SK-N-SH (cell line): ENCODE measurements around the gene CNST. TPM values are rescaled to one million over a fixed set of nuclear protein-coding genes. Genes with fewer than 3 reads are reported as not detected.

Experiments used
- CTCF ChIA-PET: fragments of 300-600, 350-600 bp; formaldehyde crosslinking; extraction: SDS; loops from one replicate; lab custom pipeline; 2021; lab: Yijun Ruan, JAX
- POLR2A ChIA-PET: fragments of 350-600 bp; sonication (Branson Sonifier 250); formaldehyde crosslinking; extraction: SDS; loops from one replicate; lab custom pipeline; 2020; ENCODE audit warnings: antibody characterized with exemption, inconsistent platforms; lab: Yijun Ruan, JAX
- DNase-seq: peaks from one replicate; pipeline ENCODE4 v3.0.0; 2012
- H2AFZ ChIP-seq: fragments of 200-600 bp; sonication (generic); 2 replicates; pipeline ENCODE4 v1.8.1; 2016; ENCODE audit warnings: antibody characterized with exemption, mild to moderate bottlenecking, low read depth
- H3F3A ChIP-seq: fragments of 200-600 bp; sonication (generic); replicated peaks from 2 replicates; pipeline ENCODE3; 2016; ENCODE audit warnings: antibody characterized with exemption, mild to moderate bottlenecking; ENCODE audit not compliant: insufficient read depth
- H3K27ac ChIP-seq, 2 experiments: fragments of 200-500 bp in 1 of 2; fragments of 200-600 bp in 1 of 2; sonication (Bioruptor generic) in 1 of 2; sonication (generic), shearing (Covaris generic) in 1 of 2; 2 replicates each; pipeline versions ENCODE4 v1.5.1 to v1.6.1; 2014 to 2016; ENCODE audit warnings: low read depth in 2 of 2, inconsistent platforms in 1 of 2, low read length in 1 of 2, mild to moderate bottlenecking in 1 of 2, mixed read lengths in 1 of 2
- H3K27me3 ChIP-seq: fragments of 200-600 bp; sonication (generic), shearing (Covaris generic); 2 replicates; pipeline ENCODE4 v1.6.1; 2016; ENCODE audit warnings: mixed run types; ENCODE audit not compliant: insufficient read depth
- H3K36me3 ChIP-seq, 2 experiments: fragments of 200-500 bp in 1 of 2; fragments of 200-600 bp in 1 of 2; sonication (Bioruptor generic) in 1 of 2; sonication (generic) in 1 of 2; replicated peaks in 1 of 2; 2 replicates each; pipeline versions ENCODE3 to v1.5.1; 2014 to 2016; ENCODE audit warnings: low read length in 1 of 2, mild to moderate bottlenecking in 1 of 2; ENCODE audit not compliant: insufficient read depth in 2 of 2, control insufficient read depth in 1 of 2
- H3K4me1 ChIP-seq, 2 experiments: fragments of 200-500 bp in 1 of 2; fragments of 200-600 bp in 1 of 2; sonication (Bioruptor generic) in 1 of 2; sonication (generic), shearing (Covaris generic) in 1 of 2; 2 replicates each; pipeline versions ENCODE4 v1.5.1 to v1.6.1; 2014 to 2016; ENCODE audit warnings: low read depth in 1 of 2, low read length in 1 of 2, mixed run types in 1 of 2; ENCODE audit not compliant: insufficient read depth in 2 of 2, control insufficient read depth in 1 of 2
- H3K4me2 ChIP-seq: fragments of 200-600 bp; sonication (generic), shearing (Covaris generic); 2 replicates; pipeline ENCODE4 v1.6.1; 2017; ENCODE audit warnings: mixed run types
- H3K4me3 ChIP-seq, 2 experiments: fragments of 200-500 bp in 1 of 2; fragments of 200-600 bp in 1 of 2; sonication (Bioruptor generic) in 1 of 2; sonication (generic), shearing (Covaris generic) in 1 of 2; 2 replicates each; pipeline versions ENCODE4 v1.5.1 to v1.8.1; 2014 to 2016; ENCODE audit warnings: low read depth in 2 of 2, inconsistent platforms in 1 of 2, low read length in 1 of 2, mild to moderate bottlenecking in 1 of 2, mixed read lengths in 1 of 2, moderate library complexity in 1 of 2
- H3K79me2 ChIP-seq: fragments of 200-600 bp; sonication (generic); 2 replicates; pipeline ENCODE4 v1.8.1; 2017; ENCODE audit warnings: mild to moderate bottlenecking; ENCODE audit not compliant: insufficient read depth
- H3K9ac ChIP-seq: fragments of 200-600 bp; sonication (generic); 2 replicates; pipeline ENCODE4 v1.6.1; 2017; ENCODE audit warnings: mixed run types
- H3K9me2 ChIP-seq: fragments of 200-600 bp; sonication (generic); 2 replicates; pipeline ENCODE4 v1.6.1; 2017; ENCODE audit warnings: mixed run types
- H3K9me3 ChIP-seq: fragments of 200-600 bp; sonication (generic); 2 replicates; pipeline ENCODE4 v1.6.1; 2017; ENCODE audit warnings: mixed run types, mild to moderate bottlenecking, moderate library complexity
- H4K20me1 ChIP-seq: fragments of 200-600 bp; sonication (generic); 2 replicates; pipeline ENCODE4 v1.6.1; 2017; ENCODE audit warnings: mild to moderate bottlenecking, mixed run types; ENCODE audit not compliant: insufficient read depth
- ELF1 ChIP-seq: IDR thresholded peaks from 2 replicates; pipeline ENCODE4 v1.4.0; 2012
- EP300 ChIP-seq, 2 experiments: IDR thresholded peaks; 2 replicates each; pipeline versions ENCODE4 v1.4.0 to v1.6.1; 2012; ENCODE audit warnings: borderline replicate concordance in 1 of 2, low read depth in 1 of 2, low read length in 1 of 2
- NRF1 ChIP-seq: IDR thresholded peaks from 2 replicates; pipeline ENCODE4 v1.6.1; 2012; ENCODE audit warnings: low read depth, mild to moderate bottlenecking, low read length
- PBX3 ChIP-seq: IDR thresholded peaks from 2 replicates; pipeline ENCODE4; 2012
- POLR2AphosphoS5 ChIP-seq: IDR thresholded peaks from 2 replicates; pipeline ENCODE4 v1.6.1; 2012; ENCODE audit warnings: low read depth, low read length
- RAD21 ChIP-seq: IDR thresholded peaks from 2 replicates; pipeline ENCODE4 v1.6.1; 2012; ENCODE audit warnings: mild to moderate bottlenecking, low read length
- RCOR1 ChIP-seq: fragments of 150-350 bp; IDR thresholded peaks from 2 replicates; pipeline ENCODE4 v1.6.1; 2017; ENCODE audit warnings: antibody characterized with exemption, low read length
- RXRA ChIP-seq: IDR thresholded peaks from 2 replicates; pipeline ENCODE4 v1.4.0; 2012; ENCODE audit warnings: low read depth, mild to moderate bottlenecking, borderline replicate concordance
- TEAD4 ChIP-seq: IDR thresholded peaks from 2 replicates; pipeline ENCODE4 v1.4.0; 2012; ENCODE audit warnings: mild to moderate bottlenecking, borderline replicate concordance; ENCODE audit not compliant: insufficient read depth
- WGBS: methylation state at CpG from one replicate; pipeline ENCODE4 v1.1.6; 2017; ENCODE audit warnings: low lambda C conversion rate; 5-methylcytosine and 5-hydroxymethylcytosine counted together
- polyA plus RNA-seq, 3 experiments: library from polyadenylated mRNA; depleted of rRNA; stranded (reverse); fragments of >200 nt; gene quantifications; 2 replicates each; pipeline ENCODE4 v1.2.3, GENCODE V29; 2012
- TF ChIP-seq, protein P1 (sequence below): IDR thresholded peaks from 2 replicates; pipeline ENCODE4 v1.6.1; 2012; ENCODE audit warnings: mild to moderate bottlenecking, low read depth, low read length, moderate library complexity
- TF ChIP-seq, protein P2 (sequence below): fragments of 150-350 bp; IDR thresholded peaks from 2 replicates; pipeline ENCODE4 v1.6.1; 2016; ENCODE audit warnings: mild to moderate bottlenecking, low read depth, low read length
- TF ChIP-seq, protein P3 (sequence below): IDR thresholded peaks from 2 replicates; pipeline ENCODE4 v1.4.0; 2012; ENCODE audit warnings: low read depth
- TF ChIP-seq, protein P4 (sequence below): IDR thresholded peaks from 2 replicates; pipeline ENCODE4 v1.4.0; 2012; ENCODE audit warnings: low read depth, borderline replicate concordance

Gene CNST
- polyA plus RNA-seq, 1 of the 3 experiments (the other 2 are of a cell fraction): 21.7 TPM

DNA sequence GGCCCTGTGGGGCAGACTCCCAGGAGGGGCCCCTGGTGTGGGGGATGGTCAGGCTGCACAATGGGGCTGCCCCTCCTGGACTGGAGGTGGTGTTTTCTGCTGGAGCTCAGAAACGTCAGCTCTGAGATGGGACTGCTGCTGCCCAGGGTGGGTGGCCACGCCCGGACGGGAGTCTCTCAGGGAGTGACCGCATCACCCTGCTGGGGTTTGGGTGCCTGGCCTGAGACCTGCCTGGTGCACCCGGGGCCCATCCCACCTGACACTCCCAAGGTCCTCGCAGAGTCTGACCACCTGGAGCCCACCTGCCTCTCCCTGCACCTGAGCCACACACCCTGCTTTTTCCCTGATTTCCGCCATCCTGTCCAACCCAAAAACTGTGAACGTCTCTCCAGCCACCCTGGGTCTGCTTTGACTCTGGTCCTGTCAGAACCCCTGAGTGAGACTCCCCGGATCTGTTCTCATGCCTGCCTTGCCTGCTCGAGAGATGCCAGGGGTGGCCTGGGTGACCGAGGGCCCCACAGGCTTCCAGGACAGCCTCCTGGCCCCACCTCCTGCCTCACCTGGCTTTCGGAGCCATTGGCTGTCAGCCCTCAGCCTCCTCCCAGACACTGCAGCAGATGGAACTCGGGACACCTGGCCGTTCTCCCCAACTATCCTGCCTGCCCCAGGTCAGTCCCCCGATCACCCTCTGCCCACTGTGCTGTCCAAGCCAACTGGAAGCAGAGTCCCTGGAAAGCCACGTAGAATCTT lies 47.6 kb upstream of the CNST start:
- Histone ChIP-seq H3K4me1 (no peaks in the 10 kb centered on the region), H3F3A (no peaks in the 10 kb centered on the region), H3K79me2 (no peaks in the 10 kb centered on the region), H3K36me3 (no peaks in the 10 kb centered on the region), H3K4me3 (no peak overlapping the region), H3K9me3 (no peaks in the 10 kb centered on the region; the same call in 1 of the 2 replicates), H3K27me3 (no peaks in the 10 kb centered on the region), H3K4me2 (no peak overlapping the region), H3K9ac (no peak overlapping the region), H4K20me1 (no peaks in the 10 kb centered on the region), H3K9me2 (no peaks in the 10 kb centered on the region), H2AFZ (no peak overlapping the region), H3K27ac (no peak overlapping the region)
- 43% methylated on average over 10 of the region's 17 CpGs for WGBS
- no peak for TF ChIP-seq NRF1
- TF ChIP-seq, protein P1, sequence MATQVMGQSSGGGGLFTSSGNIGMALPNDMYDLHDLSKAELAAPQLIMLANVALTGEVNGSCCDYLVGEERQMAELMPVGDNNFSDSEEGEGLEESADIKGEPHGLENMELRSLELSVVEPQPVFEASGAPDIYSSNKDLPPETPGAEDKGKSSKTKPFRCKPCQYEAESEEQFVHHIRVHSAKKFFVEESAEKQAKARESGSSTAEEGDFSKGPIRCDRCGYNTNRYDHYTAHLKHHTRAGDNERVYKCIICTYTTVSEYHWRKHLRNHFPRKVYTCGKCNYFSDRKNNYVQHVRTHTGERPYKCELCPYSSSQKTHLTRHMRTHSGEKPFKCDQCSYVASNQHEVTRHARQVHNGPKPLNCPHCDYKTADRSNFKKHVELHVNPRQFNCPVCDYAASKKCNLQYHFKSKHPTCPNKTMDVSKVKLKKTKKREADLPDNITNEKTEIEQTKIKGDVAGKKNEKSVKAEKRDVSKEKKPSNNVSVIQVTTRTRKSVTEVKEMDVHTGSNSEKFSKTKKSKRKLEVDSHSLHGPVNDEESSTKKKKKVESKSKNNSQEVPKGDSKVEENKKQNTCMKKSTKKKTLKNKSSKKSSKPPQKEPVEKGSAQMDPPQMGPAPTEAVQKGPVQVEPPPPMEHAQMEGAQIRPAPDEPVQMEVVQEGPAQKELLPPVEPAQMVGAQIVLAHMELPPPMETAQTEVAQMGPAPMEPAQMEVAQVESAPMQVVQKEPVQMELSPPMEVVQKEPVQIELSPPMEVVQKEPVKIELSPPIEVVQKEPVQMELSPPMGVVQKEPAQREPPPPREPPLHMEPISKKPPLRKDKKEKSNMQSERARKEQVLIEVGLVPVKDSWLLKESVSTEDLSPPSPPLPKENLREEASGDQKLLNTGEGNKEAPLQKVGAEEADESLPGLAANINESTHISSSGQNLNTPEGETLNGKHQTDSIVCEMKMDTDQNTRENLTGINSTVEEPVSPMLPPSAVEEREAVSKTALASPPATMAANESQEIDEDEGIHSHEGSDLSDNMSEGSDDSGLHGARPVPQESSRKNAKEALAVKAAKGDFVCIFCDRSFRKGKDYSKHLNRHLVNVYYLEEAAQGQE: no peak
- CTCF ChIA-PET: no interaction called here
- POLR2A ChIA-PET: no interaction called here
- DNase-seq: no peak

GRCh38 chr1:246519514-246519913 lies 46.7 kb upstream of the CNST start:
- no peak overlapping the region for H3K4me3 ChIP-seq
- no CpG with 5 or more reads among the region's 1 CpG for WGBS
- no peak overlapping the region for H3K4me2 ChIP-seq
- no peaks in the 10 kb centered on the region for H3K9me2 ChIP-seq
- no peak for TF ChIP-seq TEAD4
- no peak for TF ChIP-seq EP300 (IDR thresholded peaks at IDR 0.05; ENCODE audit: borderline replicate concordance in 1 of 2, low read depth in 1 of 2, low read length in 1 of 2)
- no peaks in the 10 kb centered on the region; the same call in 1 of the 2 replicates for H3K9me3 ChIP-seq
- no peak overlapping the region for H3K27ac ChIP-seq
- CTCF ChIA-PET: no interaction called here
- POLR2A ChIA-PET: no interaction called here
- no peak for DNase-seq
- H3F3A ChIP-seq: no peaks in the 10 kb centered on the region
- no peak overlapping the region for H2AFZ ChIP-seq
- no peaks in the 10 kb centered on the region for H3K27me3 ChIP-seq
- no peaks in the 10 kb centered on the region for H3K36me3 ChIP-seq
- no peaks in the 10 kb centered on the region for H3K4me1 ChIP-seq
- H3K79me2 ChIP-seq: no peaks in the 10 kb centered on the region
- H4K20me1 ChIP-seq: no peaks in the 10 kb centered on the region
- H3K9ac ChIP-seq: no peak overlapping the region

DNA sequence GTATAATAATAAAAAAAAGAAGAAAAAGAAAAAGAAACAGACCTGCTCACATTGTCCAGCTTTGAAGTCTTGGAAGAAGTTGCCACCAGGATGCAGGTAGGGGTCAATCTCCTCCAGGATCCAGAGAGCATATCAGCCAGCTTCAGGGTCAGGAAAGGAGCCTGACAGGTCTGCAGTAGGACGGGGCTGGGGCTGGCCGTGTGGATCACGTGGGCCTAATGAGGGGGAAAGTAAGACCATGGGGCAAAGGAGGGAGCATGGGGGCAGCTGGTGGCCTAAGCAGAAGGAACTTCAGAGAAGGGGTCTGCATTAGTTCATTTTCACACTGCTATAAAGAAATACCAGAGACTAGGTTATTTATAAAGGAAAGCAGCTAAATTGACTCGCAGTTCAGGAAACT lies 39.9 kb upstream of the CNST start:
- Histone ChIP-seq H3K4me1 (no peaks in the 10 kb centered on the region; a peak in 2 of 4 replicates), H3K79me2 (no peaks in the 10 kb centered on the region), H3K4me3 (no peak overlapping the region), H3K9ac (no peak overlapping the region), H2AFZ (no peak overlapping the region), H3F3A (no peaks in the 10 kb centered on the region), H3K27ac (no peak overlapping the region), H3K27me3 (no peaks in the 10 kb centered on the region), H3K4me2 (no peak overlapping the region), H3K9me3 (no peaks in the 10 kb centered on the region), H3K36me3 (no peaks in the 10 kb centered on the region), H3K9me2 (no peaks in the 10 kb centered on the region), H4K20me1 (no peaks in the 10 kb centered on the region)
- POLR2A ChIA-PET: no interaction called here
- DNase-seq: no peak
- CTCF ChIA-PET: interaction anchor here (0.6 kb wide), 1 partner anchor 485 kb away, joined by 3 read pairs; no protein-coding TSS in a partner anchor
- 72% methylated on average over 4 of the region's 4 CpGs for WGBS
- no peak for TF ChIP-seq NRF1
- no peak for TF ChIP-seq POLR2AphosphoS5
- no peak for TF ChIP-seq ELF1
- TF ChIP-seq, protein P2, sequence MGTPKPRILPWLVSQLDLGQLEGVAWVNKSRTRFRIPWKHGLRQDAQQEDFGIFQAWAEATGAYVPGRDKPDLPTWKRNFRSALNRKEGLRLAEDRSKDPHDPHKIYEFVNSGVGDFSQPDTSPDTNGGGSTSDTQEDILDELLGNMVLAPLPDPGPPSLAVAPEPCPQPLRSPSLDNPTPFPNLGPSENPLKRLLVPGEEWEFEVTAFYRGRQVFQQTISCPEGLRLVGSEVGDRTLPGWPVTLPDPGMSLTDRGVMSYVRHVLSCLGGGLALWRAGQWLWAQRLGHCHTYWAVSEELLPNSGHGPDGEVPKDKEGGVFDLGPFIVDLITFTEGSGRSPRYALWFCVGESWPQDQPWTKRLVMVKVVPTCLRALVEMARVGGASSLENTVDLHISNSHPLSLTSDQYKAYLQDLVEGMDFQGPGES: no peak
- no peak for TF ChIP-seq PBX3
- no peak for TF ChIP-seq RCOR1
- TF ChIP-seq, protein P3, sequence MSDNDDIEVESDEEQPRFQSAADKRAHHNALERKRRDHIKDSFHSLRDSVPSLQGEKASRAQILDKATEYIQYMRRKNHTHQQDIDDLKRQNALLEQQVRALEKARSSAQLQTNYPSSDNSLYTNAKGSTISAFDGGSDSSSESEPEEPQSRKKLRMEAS: no peak
- TF ChIP-seq RXRA: no peak
- TF ChIP-seq RAD21: no peak
- TF ChIP-seq, protein P4, sequence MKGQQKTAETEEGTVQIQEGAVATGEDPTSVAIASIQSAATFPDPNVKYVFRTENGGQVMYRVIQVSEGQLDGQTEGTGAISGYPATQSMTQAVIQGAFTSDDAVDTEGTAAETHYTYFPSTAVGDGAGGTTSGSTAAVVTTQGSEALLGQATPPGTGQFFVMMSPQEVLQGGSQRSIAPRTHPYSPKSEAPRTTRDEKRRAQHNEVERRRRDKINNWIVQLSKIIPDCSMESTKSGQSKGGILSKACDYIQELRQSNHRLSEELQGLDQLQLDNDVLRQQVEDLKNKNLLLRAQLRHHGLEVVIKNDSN: no peak
